ENCODE results near the gene KSR1.
A peak's percentile ranks its signal among the peaks of the same experiment; 100 is the strongest.

Gene KSR1

DNA sequence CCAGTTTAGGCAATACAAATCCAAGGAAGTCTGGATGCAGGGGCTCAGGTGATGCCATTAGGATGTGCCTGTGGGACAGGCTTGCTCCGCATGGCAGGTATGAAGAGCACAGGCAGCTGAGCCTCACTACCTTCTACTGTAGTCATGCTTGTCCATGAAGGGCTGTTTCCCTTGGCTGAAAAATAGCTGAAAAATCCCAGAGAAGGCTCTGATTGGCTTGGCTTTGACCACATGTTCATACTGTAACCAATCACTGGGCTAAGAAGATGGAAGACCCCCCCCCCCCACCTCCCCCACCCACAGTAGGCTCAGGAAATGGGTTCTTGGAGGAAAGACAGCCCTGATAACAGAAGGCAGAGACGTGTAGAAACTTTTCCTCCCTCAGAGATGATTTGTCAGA, 108.2 kb downstream of the KSR1 start:
- no peak for TF ChIP-seq ZFX (IDR thresholded peaks at IDR 0.05; ENCODE audit: borderline replicate concordance)
- TF ChIP-seq, protein P1, sequence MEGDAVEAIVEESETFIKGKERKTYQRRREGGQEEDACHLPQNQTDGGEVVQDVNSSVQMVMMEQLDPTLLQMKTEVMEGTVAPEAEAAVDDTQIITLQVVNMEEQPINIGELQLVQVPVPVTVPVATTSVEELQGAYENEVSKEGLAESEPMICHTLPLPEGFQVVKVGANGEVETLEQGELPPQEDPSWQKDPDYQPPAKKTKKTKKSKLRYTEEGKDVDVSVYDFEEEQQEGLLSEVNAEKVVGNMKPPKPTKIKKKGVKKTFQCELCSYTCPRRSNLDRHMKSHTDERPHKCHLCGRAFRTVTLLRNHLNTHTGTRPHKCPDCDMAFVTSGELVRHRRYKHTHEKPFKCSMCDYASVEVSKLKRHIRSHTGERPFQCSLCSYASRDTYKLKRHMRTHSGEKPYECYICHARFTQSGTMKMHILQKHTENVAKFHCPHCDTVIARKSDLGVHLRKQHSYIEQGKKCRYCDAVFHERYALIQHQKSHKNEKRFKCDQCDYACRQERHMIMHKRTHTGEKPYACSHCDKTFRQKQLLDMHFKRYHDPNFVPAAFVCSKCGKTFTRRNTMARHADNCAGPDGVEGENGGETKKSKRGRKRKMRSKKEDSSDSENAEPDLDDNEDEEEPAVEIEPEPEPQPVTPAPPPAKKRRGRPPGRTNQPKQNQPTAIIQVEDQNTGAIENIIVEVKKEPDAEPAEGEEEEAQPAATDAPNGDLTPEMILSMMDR (IDR thresholded peaks at IDR 0.05), result no peak
- H3K27ac ChIP-seq, result no peak overlapping the region

DNA sequence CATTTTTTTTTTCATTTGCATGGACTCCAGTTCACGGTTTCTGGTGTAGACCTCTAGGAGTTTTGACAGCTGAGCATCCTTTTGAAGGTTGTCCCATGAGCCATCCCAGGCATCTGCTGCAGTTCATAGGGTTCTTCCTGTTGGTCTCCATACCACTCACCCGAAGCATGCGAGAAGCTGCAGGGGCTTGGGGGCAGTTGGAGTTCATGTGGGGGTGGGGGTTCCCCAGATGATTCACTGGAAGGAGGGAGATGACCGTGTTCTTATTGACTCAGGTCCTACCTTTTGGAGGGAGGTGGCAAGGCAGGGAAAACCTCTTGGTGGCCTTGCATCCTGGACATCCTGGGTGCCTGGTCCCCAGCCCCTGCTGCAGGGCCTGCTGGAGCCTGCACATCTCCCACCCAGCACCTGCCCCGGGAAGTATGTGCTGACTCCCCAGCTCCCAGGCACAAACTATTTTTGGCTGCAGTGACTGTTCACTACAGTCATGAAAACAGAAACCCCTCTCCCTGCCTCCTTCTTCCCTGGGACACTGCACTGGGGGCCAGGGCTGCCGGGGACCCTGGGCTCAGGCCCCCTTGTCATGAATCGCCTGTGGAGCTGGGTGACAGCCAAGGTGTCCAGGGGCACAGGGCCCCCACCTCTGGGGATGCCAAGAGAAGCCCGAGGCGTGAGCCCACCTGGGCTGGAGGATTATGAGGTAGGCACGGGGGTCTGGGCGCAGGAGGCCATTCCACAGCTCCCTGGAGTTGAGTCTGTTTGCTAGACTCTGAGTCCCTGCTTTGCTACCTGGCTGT, 109.8 kb downstream of the KSR1 start:
- TF ChIP-seq ZFX (IDR thresholded peaks at IDR 0.05; ENCODE audit: borderline replicate concordance), result no peak
- TF ChIP-seq, protein P1 (IDR thresholded peaks at IDR 0.05), result no peak
- no peak overlapping the region for H3K27ac ChIP-seq

DNA sequence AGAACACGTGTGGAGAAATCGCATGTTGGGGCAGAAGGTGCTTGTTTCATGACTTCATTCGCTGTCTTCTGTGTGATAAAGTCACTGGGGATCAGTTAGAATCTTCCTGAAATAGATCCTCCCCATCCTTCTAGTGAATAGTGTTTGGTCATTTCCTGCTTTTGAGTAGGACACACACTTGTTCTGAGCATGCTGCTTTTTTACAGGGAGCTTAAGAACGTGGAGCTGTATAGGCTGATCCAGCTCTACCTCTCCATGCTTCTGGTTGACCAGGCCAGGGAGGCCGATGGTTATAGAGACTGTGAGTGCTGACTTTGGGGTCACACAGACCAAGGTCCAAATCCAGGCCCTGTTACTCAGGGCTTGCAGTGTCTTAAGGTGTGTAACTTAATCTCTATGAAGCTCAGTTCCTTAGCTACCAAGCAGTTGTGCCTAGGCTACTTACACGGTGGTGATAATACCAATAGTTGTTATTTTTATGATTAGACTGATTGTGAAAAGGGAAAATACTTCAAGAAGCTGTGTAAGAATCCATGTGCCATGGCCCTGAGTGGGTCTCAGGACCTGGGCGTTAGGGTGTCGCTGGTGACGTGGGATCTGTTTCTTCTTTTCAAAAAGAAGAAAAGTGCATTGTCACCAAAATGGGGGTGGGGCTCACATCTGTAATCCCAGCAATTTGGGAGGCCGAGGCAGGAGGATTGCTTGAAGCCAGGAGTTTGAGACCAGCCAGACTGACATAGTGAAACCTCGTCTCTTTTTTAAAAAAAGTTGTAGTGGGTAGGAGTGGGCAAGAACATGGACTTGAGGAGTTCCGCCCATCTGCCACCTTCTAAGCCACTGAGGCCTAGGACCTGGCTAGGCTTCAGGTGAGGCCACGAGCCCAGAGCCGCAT, 110.7 kb downstream of the KSR1 start:
- H3K27ac ChIP-seq, result no peak overlapping the region
- TF ChIP-seq, protein P1 (IDR thresholded peaks at IDR 0.05), result no peak
- no peak for TF ChIP-seq ZFX (IDR thresholded peaks at IDR 0.05; ENCODE audit: borderline replicate concordance)

DNA sequence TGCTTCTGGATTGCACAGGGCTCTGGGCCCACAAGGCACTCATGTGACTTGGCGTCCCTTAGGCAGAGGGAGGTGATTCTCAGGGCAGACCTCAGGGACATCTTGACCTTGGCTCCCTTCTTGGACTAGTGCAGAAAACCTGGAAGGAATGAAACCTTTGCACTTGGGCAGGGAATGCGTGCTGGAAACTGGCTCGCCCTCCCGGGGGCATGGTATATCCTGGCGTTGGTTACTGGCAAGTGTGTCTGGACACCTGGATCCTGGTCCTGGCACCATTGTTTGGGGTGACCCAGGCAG, 111.3 kb downstream of the KSR1 start:
- no peak overlapping the region for H3K27ac ChIP-seq
- TF ChIP-seq, protein P1 (IDR thresholded peaks at IDR 0.05), result no peak
- TF ChIP-seq ZFX (IDR thresholded peaks at IDR 0.05; ENCODE audit: borderline replicate concordance), result no peak

DNA sequence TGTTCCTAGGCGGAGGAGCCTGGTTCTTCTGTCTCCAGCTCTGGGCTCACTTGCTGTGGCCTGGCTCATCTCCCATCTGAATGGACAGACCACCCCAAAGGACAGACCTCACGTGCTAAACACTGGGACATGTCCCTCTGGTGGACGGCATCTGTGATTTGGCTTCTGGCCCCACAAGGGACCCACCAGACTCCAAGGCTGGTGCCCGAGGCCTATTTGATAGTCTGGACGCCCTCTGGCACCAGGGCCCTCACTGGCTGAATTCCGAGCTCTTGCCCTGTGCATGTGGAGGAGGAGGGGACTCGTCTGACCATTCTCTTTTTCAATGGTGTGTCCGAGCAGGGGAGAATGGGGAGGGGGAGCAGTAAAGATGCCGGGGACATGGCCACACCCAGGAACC, 112.0 kb downstream of the KSR1 start:
- no peak overlapping the region for H3K27ac ChIP-seq
- TF ChIP-seq, protein P1 (IDR thresholded peaks at IDR 0.05), result no peak
- TF ChIP-seq ZFX (IDR thresholded peaks at IDR 0.05; ENCODE audit: borderline replicate concordance), result no peak

DNA sequence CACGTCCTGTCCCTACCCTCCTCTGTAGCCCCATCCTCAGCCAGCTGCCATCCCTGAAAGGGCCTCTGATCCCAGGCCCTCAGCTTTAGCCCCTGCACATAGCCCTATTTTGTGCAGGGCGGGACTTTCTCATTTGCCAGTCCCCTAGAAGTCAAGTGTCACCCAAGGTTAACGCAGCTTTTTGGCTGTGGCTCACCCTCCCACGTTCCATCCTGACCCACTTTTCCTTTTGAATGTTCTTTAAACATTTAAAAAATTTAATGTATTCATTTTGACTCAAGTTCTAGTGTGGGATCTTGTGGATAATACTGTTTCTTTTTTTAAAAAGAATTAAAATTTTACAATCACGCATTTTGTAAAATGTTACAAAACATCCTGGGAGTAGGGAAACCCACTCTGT, 112.6 kb downstream of the KSR1 start:
- H3K27ac ChIP-seq, result no peak overlapping the region
- no peak for TF ChIP-seq ZFX (IDR thresholded peaks at IDR 0.05; ENCODE audit: borderline replicate concordance)
- TF ChIP-seq, protein P1 (IDR thresholded peaks at IDR 0.05), result no peak

DNA sequence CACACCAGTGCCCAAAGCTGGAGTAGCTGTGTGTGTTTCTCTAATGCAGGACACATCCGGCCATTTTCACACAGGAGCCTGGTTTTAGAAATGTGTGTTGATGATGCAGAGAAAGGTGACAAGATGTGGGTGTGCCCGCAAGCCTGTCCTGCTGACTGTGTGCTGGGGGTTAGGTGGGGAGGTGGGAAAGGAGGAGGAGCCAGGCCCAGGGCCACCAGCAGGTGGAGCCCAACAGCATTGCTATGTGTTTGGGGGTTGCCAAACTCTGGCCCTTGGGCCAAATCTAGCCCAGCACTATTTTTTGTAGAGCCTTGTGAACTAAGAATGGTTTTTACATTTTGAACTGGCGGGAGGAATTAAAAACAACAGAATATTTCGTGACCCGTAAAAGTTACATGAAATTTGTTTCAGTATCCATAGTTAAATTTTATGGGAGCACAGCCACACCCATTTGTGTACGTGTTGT, 113.0 kb downstream of the KSR1 start:
- no peak overlapping the region for H3K27ac ChIP-seq
- TF ChIP-seq, protein P1 (IDR thresholded peaks at IDR 0.05), result peak; percentile 70
- TF ChIP-seq ZFX (IDR thresholded peaks at IDR 0.05; ENCODE audit: borderline replicate concordance), result no peak

Data from 22Rv1 (cell line).